NCI-H1092 (cell line): ENCODE results near the gene ADGRG6.

Experiments
- DNase-seq: peaks from one replicate; lab custom pipeline; 2025; lab: John Stamatoyannopoulos, UW

Gene ADGRG6

GRCh38 chr6:142376800-142377496 lies 75.1 kb downstream of the ADGRG6 start:
- DNase-seq: no peak

- DNase-seq: no peak
Measured at GRCh38 chr6:142377497-142377848, 75.7 kb downstream of the ADGRG6 start.

- DNase-seq: no peak
Measured at GRCh38 chr6:142378138-142378875, 76.5 kb downstream of the ADGRG6 start.

- no peak for DNase-seq
Measured at GRCh38 chr6:142380626-142381025, 78.8 kb downstream of the ADGRG6 start.

GRCh38 chr6:142381181-142381580 lies 79.4 kb downstream of the ADGRG6 start:
- no peak for DNase-seq

GRCh38 chr6:142381845-142382378 lies 80.1 kb downstream of the ADGRG6 start:
- no peak for DNase-seq

- no peak for DNase-seq
Measured at GRCh38 chr6:142384519-142385254, 82.9 kb downstream of the ADGRG6 start.

- no peak for DNase-seq
Measured at GRCh38 chr6:142385352-142385751, 83.5 kb downstream of the ADGRG6 start.

GRCh38 chr6:142386657-142387056 lies 84.8 kb downstream of the ADGRG6 start:
- no peak for DNase-seq

GRCh38 chr6:142387997-142388815 lies 86.4 kb downstream of the ADGRG6 start:
- no peak for DNase-seq

- DNase-seq: no peak
Measured at GRCh38 chr6:142395266-142395665, 93.5 kb downstream of the ADGRG6 start.

- DNase-seq: no peak
Measured at GRCh38 chr6:142395768-142396231, 94.0 kb downstream of the ADGRG6 start.

- no peak for DNase-seq
Measured at GRCh38 chr6:142398353-142398752, 96.5 kb downstream of the ADGRG6 start.

GRCh38 chr6:142399739-142400138 lies 97.9 kb downstream of the ADGRG6 start:
- no peak for DNase-seq

- no peak for DNase-seq
Measured at GRCh38 chr6:142400495-142400894, 98.7 kb downstream of the ADGRG6 start.

GRCh38 chr6:142401838-142402237 lies 100.0 kb downstream of the ADGRG6 start:
- DNase-seq: no peak

- DNase-seq: no peak
Measured at GRCh38 chr6:142404751-142405150, 102.9 kb downstream of the ADGRG6 start.

GRCh38 chr6:142406131-142406530 lies 104.3 kb downstream of the ADGRG6 start:
- no peak for DNase-seq

GRCh38 chr6:142407685-142408273 lies 106.0 kb downstream of the ADGRG6 start:
- no peak for DNase-seq

- no peak for DNase-seq
Measured at GRCh38 chr6:142408409-142408808, 106.6 kb downstream of the ADGRG6 start.

- DNase-seq: no peak
Measured at GRCh38 chr6:142409794-142410193, 108.0 kb downstream of the ADGRG6 start.
